ENCODE data around the gene DNAH2.

DNAH2 gene, protein sequence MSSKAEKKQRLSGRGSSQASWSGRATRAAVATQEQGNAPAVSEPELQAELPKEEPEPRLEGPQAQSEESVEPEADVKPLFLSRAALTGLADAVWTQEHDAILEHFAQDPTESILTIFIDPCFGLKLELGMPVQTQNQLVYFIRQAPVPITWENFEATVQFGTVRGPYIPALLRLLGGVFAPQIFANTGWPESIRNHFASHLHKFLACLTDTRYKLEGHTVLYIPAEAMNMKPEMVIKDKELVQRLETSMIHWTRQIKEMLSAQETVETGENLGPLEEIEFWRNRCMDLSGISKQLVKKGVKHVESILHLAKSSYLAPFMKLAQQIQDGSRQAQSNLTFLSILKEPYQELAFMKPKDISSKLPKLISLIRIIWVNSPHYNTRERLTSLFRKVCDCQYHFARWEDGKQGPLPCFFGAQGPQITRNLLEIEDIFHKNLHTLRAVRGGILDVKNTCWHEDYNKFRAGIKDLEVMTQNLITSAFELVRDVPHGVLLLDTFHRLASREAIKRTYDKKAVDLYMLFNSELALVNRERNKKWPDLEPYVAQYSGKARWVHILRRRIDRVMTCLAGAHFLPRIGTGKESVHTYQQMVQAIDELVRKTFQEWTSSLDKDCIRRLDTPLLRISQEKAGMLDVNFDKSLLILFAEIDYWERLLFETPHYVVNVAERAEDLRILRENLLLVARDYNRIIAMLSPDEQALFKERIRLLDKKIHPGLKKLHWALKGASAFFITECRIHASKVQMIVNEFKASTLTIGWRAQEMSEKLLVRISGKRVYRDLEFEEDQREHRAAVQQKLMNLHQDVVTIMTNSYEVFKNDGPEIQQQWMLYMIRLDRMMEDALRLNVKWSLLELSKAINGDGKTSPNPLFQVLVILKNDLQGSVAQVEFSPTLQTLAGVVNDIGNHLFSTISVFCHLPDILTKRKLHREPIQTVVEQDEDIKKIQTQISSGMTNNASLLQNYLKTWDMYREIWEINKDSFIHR (N-terminal part only)

DNA sequence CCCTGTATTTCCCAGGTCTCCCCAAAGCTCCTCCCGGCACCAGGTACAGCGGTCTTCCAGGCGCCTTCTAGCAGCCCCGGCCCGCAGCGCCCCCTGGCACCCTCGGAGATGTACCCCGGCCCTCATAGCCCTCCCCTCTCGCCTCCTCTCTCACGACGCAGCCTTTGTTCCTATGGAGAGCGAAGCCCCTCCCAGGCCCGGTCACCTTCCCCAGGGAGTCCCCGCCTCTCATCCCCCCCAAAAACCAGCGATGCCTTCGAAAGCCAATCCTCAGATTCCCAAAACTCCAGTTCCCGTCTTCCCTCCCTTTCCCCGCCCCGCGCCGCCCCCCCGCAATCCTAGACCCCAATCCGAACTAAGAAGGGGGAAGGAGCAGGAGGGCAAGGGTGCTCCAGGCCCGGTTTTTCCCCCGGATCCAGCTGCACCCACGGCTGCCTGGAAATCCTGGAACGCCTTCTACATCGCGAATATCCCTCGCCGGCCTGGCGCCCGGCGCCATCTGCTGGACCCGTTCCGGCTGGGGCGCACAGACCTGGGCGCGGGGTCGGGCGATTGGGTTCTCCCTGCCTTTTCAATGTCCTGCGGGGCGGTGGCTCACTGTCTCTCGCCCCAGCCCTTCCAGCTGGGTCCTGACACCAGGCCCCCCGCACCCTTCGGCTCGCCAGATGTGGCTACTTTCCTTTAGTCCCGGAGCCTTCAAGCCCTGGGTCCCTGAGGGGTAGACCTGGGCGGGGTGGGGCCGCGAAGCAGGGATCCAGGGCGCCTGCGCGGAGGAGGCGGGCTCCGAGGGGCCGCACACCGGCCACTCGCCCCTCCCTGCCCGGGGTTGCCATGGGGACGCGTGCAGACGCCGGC, at the start of gene DNAH2:
TSS of gene DNAH2 (plus strand) at position 844 of the 855 bp plus-strand sequence. CDS start 1,991 bp downstream, outside the sequence.
- peak; percentile 72 for DNase-seq (ENCODE audit: low read depth, low spot score)

DNA sequence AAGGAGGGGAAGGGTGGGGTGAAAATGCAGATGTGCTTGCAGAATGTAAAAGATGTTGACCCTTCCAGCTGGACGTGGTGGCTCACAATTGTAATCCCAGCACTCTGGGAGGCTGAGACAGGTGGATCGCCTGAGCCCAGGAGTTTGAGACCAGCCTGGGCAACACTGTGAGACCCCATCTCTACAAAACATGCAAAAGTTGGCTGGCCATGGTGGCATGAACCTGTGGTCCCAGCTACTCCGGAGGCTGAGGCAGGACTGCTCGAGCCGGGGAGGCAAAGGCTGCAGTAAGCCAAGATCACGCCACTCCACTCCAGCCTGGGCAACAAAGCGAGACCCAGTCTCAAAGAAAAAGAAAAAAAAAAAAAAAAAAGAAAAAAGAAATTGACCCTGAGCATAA, 49.1 kb upstream of the DNAH2 start:
- no peak for DNase-seq (ENCODE audit: low read depth, low spot score)

DNA sequence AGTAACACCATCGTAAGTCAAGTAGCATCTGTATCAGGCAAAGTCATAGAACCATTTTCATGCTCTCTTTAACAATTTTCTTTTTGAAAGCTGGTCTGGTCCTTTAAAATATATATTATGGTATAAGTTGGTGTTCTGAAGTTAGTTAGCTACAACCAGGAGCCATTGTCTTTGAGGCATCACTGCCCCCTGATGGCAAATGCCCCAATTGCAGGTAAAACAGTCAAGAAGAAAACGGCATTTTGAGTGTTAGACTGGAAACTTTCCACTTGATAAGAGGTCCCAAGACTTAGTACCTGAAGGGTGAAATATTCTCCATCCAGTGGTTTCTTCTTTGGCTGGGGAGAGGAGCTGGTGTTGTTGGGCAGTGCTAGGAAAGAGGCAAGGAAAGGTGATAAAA, 44.3 kb upstream of the DNAH2 start:
- no peak for DNase-seq (ENCODE audit: low read depth, low spot score)

DNA sequence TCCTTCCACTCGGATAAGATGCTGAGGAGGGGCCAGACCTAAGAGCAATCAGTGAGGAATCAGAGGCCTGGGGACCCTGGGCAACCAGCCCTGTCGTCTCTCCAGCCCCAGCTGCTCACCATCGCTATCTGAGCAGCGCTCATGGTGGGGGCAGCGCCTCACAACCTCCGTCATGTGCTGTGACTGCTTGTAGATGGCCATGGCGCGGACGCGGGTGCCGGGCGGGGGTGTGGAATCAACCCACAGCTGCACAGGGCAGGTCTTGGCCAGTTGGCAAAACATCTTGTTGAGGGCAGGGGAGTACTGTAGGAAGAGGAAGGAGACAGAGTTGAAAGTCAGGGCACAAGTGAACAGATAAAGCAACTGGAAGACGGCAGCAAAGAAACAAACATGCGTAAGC, 42.6 kb upstream of the DNAH2 start:
- DNase-seq (ENCODE audit: low read depth, low spot score): no peak

DNA sequence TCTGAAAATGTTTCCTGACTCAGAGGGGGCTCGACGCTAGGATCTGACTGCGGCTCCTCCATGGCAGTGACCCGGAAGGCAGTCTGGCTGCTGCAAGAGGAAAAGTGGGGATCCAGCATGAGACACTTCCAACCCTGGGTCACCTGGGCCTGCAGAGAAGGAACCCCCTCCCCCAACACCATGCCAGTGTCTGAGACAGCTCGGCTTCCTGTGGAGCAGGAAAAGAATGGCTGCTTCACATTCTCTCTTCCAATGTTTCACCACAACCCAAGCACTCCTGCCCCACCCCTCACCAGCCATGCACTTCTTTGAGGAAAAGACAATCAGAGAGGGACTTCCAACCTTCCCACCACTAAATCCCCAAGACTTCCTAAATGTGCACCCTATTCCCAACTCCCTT, 41.0 kb upstream of the DNAH2 start:
- DNase-seq (ENCODE audit: low read depth, low spot score): no peak

DNA sequence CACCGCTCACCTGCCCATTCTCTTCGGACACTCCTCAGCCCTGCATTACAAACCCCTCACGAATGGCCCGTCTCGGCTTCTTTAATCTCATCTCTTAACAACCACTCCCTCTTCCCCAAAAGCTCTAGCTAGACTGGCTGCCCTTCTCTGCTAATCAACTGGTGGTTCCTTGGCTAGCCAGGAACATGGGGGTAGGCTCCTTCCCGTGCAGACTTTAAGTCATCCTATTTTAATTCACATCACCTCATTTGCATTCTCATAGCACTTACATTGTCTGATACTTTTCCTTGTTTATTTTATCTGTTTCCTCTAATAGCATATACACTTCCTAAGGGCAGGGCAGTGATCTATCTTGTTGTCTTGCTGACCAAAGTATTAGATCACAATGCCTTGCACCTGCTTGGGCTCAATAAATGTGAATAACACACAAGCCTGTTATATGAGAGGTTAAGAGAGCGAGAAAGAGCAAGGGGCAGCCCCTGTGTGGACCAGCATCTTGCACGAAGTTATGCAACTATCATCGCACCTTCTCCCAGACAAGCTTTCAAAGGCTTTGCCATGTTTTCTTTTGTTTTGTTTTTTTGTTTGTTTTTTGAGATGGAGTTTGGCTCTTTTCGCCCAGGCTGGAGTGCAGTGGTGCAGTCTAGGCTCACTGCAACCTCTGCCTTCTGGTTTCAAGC, 40.0 kb upstream of the DNAH2 start:
- DNase-seq (ENCODE audit: low read depth, low spot score): no peak

DNA sequence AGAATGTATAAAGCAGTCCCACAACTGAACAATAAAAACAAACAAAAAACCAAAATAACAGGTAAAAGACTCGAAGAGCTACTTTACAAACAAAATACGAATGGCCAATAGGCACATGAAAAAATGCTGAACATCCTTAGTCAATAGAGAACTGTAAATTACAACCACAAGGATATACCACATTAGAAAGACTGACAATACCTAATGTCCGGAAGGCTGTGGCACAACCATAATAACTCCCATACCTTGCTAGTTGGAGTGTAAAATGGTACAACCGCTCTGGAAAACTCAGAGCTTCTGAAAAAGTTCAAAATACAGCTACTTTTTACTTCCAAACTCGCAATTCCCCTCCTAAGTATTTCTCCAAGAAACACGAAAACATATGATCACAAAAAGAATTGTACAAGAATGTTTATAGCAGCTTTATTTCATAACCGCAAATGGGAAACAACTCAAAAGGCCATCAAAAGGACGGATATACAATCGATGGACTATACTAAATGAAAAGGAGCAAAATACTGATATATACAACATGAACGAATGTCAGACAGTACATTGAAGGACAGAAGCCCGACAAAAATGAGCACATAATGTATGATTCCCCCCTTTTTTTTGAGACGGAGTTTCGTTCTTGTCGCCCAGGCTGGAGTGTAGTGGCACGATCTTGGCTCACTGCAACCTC, 32.6 kb upstream of the DNAH2 start:
- no peak for DNase-seq (ENCODE audit: low read depth, low spot score)

DNA sequence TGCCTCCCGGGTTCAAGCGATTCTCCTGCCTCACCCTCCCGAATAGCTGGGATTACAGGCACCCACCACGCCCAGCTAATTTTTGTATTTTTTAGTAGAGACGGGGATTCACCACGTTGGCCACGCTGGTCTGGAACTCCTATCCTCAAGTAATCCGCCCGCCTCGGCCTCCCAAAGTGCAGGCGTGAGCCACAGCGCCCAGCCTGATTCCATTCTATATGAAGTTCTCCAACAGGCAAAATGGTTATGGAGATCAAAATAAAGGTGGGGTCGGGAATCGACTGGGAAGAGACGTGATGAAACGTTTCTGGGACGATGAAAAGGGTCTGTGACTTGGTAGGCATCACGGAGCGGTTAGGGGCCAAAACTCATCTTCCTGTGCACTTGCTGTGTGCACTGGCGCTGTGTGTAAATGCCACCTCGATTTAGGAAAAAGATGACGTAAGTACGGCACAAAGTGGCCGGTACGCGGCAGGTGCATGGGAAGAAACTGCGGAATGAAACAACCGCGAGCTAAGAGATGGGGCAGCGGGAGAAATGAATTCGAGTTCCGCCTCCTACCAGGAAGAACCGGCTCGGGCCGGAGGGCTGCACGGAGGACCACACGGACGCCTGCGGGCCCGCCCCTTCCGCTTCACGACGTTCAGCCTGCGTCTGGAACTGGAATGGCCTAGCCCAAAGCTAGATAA, 31.9 kb upstream of the DNAH2 start:
- DNase-seq (ENCODE audit: low read depth, low spot score): no peak

DNA sequence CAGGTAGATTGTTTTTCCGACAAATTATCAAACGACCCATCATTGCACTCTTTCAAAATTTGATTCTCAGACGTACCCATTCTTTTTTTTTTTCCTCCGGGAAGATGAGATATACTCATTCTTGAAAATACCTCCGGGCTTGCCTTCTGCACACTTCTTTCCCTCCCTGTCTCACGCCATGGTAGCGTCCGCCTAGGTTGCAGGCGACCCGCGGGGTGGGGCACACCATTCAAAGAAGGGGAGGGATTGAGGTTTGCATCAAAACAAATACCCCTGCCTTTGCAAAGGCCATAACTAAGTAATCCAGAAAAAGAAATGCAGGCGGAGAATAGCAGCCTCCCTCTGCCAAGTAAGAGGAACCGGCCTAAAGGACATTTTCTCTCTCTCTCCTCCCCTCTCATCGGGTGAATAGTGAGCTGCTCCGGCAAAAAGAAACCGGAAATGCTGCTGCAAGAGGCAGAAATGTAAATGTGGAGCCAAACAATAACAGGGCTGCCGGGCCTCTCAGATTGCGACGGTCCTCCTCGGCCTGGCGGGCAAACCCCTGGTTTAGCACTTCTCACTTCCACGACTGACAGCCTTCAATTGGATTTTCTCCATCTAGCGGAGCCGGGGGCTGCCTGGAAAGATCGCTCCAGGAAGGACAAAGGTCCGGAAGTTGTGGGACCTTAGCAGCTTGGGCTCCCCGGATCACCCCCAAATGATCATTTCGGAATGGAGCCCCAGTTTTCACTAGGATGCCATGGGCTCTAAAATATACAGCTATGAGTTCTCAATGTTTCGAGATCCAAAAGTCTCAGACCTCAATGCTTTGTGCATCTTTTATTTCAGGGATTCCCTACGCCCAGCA, 31.1 kb upstream of the DNAH2 start:
- peak; percentile 84 for DNase-seq (ENCODE audit: low read depth, low spot score)

DNA sequence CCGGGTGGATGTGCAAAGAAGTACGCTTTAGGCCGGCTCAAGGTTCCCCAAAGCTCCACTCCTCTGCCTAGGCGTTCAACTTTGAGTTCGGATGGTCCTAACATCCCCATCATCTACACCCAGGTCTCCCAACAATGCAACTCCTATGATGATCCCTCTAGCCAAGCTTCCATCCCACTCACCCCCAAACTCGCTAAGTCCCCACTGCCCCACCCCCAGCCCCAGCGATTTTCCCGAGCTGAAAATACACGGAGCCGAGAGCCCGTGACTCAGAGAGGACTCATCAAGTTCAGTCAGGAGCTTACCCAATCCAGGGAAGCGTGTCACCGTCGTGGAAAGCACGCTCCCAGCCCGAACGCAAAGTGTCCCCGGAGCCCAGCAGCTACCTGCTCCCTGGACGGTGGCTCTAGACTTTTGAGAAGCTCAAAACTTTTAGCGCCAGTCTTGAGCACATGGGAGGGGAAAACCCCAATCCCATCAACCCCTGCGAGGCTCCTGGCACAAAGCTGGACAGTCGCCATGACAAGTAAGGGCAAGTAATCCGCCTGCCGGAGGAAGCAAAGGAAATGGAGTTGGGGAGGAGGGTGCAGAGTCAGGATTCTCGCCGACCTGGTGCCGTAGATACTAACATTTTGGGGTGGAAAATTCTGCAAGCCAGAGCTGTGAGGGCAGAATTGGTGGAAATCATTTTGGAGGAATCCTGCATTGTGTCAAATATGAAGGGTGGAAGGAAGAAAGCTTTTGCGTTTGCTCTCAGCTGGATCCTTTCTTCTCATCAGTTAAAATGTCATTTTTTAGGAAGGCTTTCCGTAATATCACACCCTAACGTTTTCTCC, 30.3 kb upstream of the DNAH2 start, which contains the start of gene TP53:
TSS of gene TP53 (minus strand) at position 419 of the 836 bp plus-strand sequence. CDS start 10,896 bp downstream, outside the sequence.
- DNase-seq (ENCODE audit: low read depth, low spot score): peak; percentile 65

DNA sequence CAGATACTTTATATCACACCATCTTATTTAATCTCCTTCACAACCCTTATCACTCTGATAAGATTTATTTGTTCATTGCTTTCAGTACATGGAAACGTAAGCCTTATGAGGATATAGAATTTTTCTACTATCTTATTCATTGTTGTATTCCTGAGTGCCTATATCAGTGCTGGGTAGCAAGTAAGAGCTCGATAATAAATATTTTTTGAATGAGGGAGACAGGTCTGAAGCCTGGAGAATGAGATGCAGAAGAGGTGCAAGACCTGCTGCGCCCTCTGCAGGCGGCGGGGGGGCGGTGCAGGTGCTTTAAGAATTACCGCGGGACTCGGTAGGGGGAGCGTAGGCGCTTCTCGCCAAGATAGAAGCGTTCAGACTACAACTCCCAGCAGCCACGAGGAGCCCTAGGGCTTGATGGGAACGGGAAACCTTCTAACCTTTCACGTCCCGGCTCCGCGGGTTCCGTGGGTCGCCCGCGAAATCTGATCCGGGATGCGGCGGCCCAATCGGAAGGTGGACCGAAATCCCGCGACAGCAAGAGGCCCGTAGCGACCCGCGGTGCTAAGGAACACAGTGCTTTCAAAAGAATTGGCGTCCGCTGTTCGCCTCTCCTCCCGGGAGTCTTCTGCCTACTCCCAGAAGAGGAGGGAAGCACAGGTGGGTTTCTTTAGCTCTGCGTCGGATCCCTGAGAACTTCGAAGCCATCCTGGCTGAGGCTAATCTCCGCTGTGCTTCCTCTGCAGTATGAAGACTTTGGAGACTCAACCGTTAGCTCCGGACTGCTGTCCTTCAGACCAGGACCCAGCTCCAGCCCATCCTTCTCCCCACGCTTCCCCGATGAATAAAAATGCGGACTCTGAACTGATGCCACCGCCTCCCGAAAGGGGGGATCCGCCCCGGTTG, 29.4 kb upstream of the DNAH2 start, which contains the start of gene WRAP53:
TSS of gene WRAP53 (plus strand) at position 570 of the 900 bp plus-strand sequence. CDS start at position 742, 172 bp downstream.
- DNase-seq (ENCODE audit: low read depth, low spot score): peak; percentile 97

DNA sequence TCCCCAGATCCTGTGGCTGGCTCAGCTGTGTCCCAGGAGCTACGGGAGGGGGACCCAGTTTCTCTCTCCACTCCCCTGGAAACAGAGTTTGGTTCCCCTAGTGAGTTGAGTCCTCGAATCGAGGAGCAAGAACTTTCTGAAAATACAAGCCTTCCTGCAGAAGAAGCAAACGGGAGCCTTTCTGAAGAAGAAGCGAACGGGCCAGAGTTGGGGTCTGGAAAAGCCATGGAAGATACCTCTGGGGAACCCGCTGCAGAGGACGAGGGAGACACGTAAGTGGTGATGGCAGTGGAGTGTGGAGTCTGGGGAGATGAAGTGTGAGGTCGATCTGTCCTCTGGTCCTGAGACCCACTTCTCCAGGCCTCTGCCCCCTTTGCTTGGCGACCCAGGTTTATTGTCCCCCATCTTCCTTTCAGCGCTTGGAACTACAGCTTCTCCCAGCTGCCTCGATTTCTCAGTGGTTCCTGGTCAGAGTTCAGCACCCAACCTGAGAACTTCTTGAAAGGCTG, 28.7 kb upstream of the DNAH2 start:
- DNase-seq (ENCODE audit: low read depth, low spot score): no peak

DNA sequence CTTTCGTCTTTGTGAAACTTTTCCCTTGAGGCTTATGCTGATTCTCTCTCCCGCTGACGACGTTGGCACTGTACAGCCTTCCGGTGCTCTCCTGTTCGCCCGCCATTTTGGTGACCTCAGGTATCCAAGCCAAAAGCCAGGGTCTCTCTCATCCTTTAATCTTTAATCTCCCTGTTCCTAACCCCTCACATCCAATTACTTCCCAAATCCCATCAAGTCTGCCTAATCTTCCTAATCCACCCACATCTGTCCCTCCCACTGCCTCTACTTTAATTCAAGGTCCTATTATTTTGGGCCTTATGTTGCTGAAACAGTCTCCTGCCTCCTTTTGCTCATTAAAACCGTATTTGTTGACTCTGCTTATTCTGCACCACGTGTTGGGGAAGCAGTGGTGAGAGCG, 22.0 kb upstream of the DNAH2 start:
- DNase-seq (ENCODE audit: low read depth, low spot score): no peak

DNA sequence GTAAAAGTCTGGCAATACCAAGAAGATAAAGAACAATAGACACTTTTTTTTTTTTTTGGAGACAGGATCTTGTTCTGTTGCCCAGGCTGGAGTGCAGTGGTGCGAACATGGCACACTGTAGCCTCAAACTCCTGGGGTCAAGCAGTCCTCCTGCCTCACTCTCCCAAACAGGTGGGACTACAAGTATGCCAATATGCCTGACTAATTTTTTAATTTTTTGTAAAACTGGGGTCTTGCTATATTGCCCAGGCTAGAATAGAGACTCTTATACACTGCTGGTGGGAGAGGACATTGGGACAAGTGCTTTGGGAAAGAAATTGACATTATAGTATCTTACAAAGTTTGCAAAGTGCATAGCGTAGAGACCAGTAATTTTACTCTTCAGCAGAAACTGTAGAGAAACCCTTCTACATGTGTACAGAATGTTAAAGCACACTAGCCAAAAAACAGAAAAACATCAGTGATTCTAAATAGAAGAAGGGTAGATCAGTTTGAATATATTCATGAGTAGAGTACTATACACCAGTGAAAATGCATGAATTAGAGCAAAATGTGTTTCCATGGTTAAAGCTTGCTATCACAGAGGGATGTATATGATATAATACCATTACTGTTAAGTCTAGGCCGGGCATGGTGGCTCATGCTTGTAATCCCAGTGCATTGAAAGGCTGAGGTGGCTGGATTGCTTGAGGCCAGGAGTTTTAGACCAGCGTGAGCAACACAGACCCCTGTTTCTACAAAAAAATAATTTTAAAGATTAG, 19.5 kb upstream of the DNAH2 start:
- DNase-seq (ENCODE audit: low read depth, low spot score): no peak

DNA sequence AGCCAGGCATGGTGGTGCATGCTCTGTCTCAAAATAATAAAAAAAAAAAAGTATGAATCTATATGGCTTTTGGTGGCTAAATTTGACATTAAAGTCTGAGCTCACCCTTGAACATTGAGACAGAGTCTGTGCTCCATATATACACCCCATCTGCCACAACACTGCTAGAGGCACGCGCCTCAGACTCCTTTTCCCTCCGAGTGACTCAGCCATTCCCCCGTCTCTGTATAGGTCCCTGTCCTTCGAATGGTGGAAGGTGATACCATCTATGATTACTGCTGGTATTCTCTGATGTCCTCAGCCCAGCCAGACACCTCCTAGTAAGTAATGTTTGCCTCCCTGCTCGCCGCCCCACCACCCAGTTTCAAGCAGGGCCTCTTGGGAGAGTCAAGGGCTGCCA, 17.0 kb upstream of the DNAH2 start:
- no peak for DNase-seq (ENCODE audit: low read depth, low spot score)

DNA sequence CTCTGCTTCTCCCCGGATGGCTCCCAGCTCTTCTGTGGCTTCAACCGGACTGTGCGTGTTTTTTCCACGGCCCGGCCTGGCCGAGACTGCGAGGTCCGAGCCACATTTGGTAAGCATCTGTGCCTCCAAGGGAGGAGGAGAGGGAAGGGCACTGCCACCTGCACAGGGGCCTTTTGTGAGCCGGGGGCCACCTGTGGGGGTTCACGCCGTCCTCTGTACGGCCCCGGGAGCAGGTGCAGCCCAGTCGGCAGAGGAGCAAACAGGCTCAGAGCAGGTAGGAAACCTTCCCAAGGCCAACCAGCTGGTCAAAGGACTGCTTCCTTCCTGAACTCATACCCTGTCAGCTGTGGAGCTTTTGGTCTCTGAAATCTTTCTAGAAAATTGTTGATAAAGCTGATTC, 15.9 kb upstream of the DNAH2 start:
- no peak for DNase-seq (ENCODE audit: low read depth, low spot score)
